B cell (primary cell): ENCODE measurements around the gene SH2D4B. TPM values are rescaled to one million over a fixed set of nuclear protein-coding genes. Genes with fewer than 3 reads are reported as not detected.

ENCODE experiments used
- ATAC-seq: fragments of 200-7000 bp; cut with Tn5 transposase; one replicate; pipeline ENCODE4 v1.10.0; 2021; ENCODE audit warnings: low read depth, mild to moderate bottlenecking, moderate number of reproducible peaks, moderate library complexity
- CTCF ChIA-PET: fragments of 350-600 bp; sonication (Branson Sonifier 250); formaldehyde crosslinking; loops from one replicate; lab custom pipeline; 2021; ENCODE audit warnings: antibody characterized with exemption, inconsistent platforms; lab: Charles Lee
- POLR2A ChIA-PET: fragments of 350-600 bp; sonication (Branson Sonifier 250); formaldehyde crosslinking; loops from one replicate; lab custom pipeline; 2021; ENCODE audit warnings: antibody characterized with exemption; lab: Charles Lee
- DNase-seq: peaks from one replicate; pipeline ENCODE4 v3.0.0; 2013
- H2AFZ ChIP-seq: 2 replicates; pipeline ENCODE4 v1.6.1; 2012; ENCODE audit warnings: mild to moderate bottlenecking, low read depth, low read length; ENCODE audit not compliant: insufficient read depth, poor library complexity, severe bottlenecking
- H3K27ac ChIP-seq, 2 donors: 1 replicate in 1 of 2; 2 replicates in 1 of 2; pipeline ENCODE4 v1.5.1; 2012 to 2013; ENCODE audit warnings: low read length in 2 of 2, mild to moderate bottlenecking in 2 of 2, moderate library complexity in 1 of 2
- H3K27me3 ChIP-seq, 4 experiments: fragments of 200-600 bp in 1 of 4; sonication (generic) in 1 of 4; replicated peaks in 1 of 4; 1 replicate in 2 of 4; 2 replicates in 2 of 4; pipeline versions ENCODE4 v1.6.1 to v1.7.0; 2013 to 2016; ENCODE audit warnings: low read length in 3 of 4, mild to moderate bottlenecking in 2 of 4, mixed read lengths in 1 of 4, moderate library complexity in 1 of 4; ENCODE audit not compliant: insufficient read depth in 4 of 4, control insufficient read depth in 3 of 4; ENCODE audit errors: control extremely low read depth in 1 of 4
- H3K36me3 ChIP-seq, 2 experiments: replicated peaks in 1 of 2; 1 replicate in 1 of 2; 2 replicates in 1 of 2; pipeline versions ENCODE4 v1.6.1 to v1.7.1; 2013; ENCODE audit warnings: low read length in 1 of 2; ENCODE audit not compliant: insufficient read depth in 2 of 2, control insufficient read depth in 1 of 2; ENCODE audit errors: control extremely low read depth in 1 of 2, extremely low read depth in 1 of 2
- H3K4me1 ChIP-seq, 2 donors: fragments of 200-600 bp in 1 of 2; sonication (generic) in 1 of 2; 1 replicate in 1 of 2; 2 replicates in 1 of 2; pipeline versions ENCODE4 v1.5.1 to v1.6.1; 2013 to 2017; ENCODE audit warnings: low read length in 2 of 2; ENCODE audit not compliant: control insufficient read depth in 2 of 2, insufficient read depth in 2 of 2
- H3K4me2 ChIP-seq: replicated peaks from 2 replicates; pipeline ENCODE3; 2012; ENCODE audit warnings: mild to moderate bottlenecking, low read depth, low read length; ENCODE audit not compliant: poor library complexity, severe bottlenecking
- H3K4me3 ChIP-seq, 5 experiments: fragments of 200-600 bp in 1 of 5; sonication (generic) in 1 of 5; 1 replicate in 3 of 5; 2 replicates in 2 of 5; pipeline versions ENCODE4 v1.5.1 to v1.7.0; 2011 to 2016; ENCODE audit warnings: low read length in 4 of 5, mild to moderate bottlenecking in 4 of 5, low read depth in 2 of 5, control low read depth in 1 of 5, moderate library complexity in 1 of 5; ENCODE audit not compliant: insufficient read depth in 1 of 5; ENCODE audit errors: control extremely low read depth in 1 of 5, extremely low read depth in 1 of 5
- H3K79me2 ChIP-seq: fragments of 200-600 bp; sonication (generic); one replicate; pipeline ENCODE4 v1.6.0; 2016; ENCODE audit warnings: low read length; ENCODE audit not compliant: control insufficient read depth, insufficient read depth
- H3K9ac ChIP-seq: fragments of 200-600 bp; sonication (generic); 2 replicates; pipeline ENCODE4 v1.6.1; 2017; ENCODE audit warnings: mild to moderate bottlenecking, low read length, moderate library complexity
- H3K9me3 ChIP-seq, 3 donors: one replicate each; pipeline versions ENCODE4 v1.6.1 to v1.7.1; 2013; ENCODE audit warnings: low read length in 2 of 3; ENCODE audit not compliant: control insufficient read depth in 2 of 3, insufficient read depth in 1 of 3; ENCODE audit errors: control extremely low read depth in 1 of 3
- H4K20me1 ChIP-seq: 2 replicates; pipeline ENCODE4 v1.6.0; 2012; ENCODE audit warnings: mild to moderate bottlenecking, low read length; ENCODE audit not compliant: insufficient read depth, control insufficient read depth, poor library complexity, severe bottlenecking
- H3K27ac Mint-ChIP-seq: one replicate; pipeline ENCODE4 v1.8.0; 2021; ENCODE audit warnings: mixed read lengths
- H3K27me3 Mint-ChIP-seq: one replicate; pipeline ENCODE4 v1.8.0; 2021; ENCODE audit warnings: mixed read lengths
- H3K4me1 Mint-ChIP-seq: one replicate; pipeline ENCODE4 v1.8.0; 2021; ENCODE audit warnings: mixed read lengths
- H3K4me3 Mint-ChIP-seq: one replicate; pipeline ENCODE4 v1.8.0; 2021; ENCODE audit warnings: mixed read lengths
- H3K9me3 Mint-ChIP-seq: one replicate; pipeline ENCODE4 v1.8.0; 2022; ENCODE audit warnings: mixed read lengths; ENCODE audit not compliant: insufficient read depth
- EZH2 ChIP-seq: IDR thresholded peaks from 2 replicates; pipeline ENCODE4 v1.6.1; 2012; ENCODE audit warnings: borderline replicate concordance, low read depth, mild to moderate bottlenecking, moderate library complexity, low read length; ENCODE audit not compliant: insufficient read depth, poor library complexity, severe bottlenecking
- WGBS: methylation state at CpG from one replicate; pipeline ENCODE4 v1.1.5; 2013; ENCODE audit warnings: missing lambda C conversion rate; ENCODE audit not compliant: insufficient coverage; 5-methylcytosine and 5-hydroxymethylcytosine counted together
- intact Hi-C: fragments of 100-400 bp; cut with micrococcal nuclease; formaldehyde crosslinking; loops from one replicate; pipeline ENCODE4 v1.10.0; 2022
- polyA plus RNA-seq: library from polyadenylated mRNA; depleted of rRNA; stranded (reverse); fragments of >200 nt; gene quantifications from 2 replicates; pipeline ENCODE4 v1.2.3, GENCODE V29; 2012
- total RNA-seq, 2 donors: library from RNA; stranded (reverse); fragments of 120-200 nt in 1 of 2; gene quantifications; 1 replicate in 1 of 2; 2 replicates in 1 of 2; pipeline versions ENCODE4 v1.2.3 to v1.2.4, GENCODE V29; 2013 to 2022
- TF ChIP-seq, protein P1 (sequence below): fragments of 200-600 bp; IDR thresholded peaks from one replicate; pipeline ENCODE4 v1.8.0; 2022; ENCODE audit warnings: antibody characterized with exemption, mild to moderate bottlenecking

The SH2D4B gene
- total and polyA plus RNA-seq, 2 donors (not counting 1 experiment from before 2014, with no cell fraction given) = 0.09 to 0.22 TPM

- 9% methylated on average over 18 of the region's 19 CpGs for WGBS
- Histone ChIP-seq H2AFZ (peak overlapping the region; percentile 25), H4K20me1 (no peaks in the 10 kb centered on the region), H3K36me3 (no peaks in the 10 kb centered on the region), H3K27ac (no peak overlapping the region), H3K9me3 (peaks cover 0 to 7% (median 0%) of the 10 kb centered on the region in 3 donors), H3K9ac (no peak overlapping the region), H3K4me3 (peak overlapping the region in 1 of 5 experiments; percentile 11), H3K27me3 (peaks cover 0 to 8% (median 4%) of the 10 kb centered on the region in 4 experiments), H3K4me2 (peak overlapping the region; percentile 31), H3K4me1 (peaks cover 4 to 10% of the 10 kb centered on the region in 2 donors), H3K79me2 (no peaks in the 10 kb centered on the region)
- no peaks in the 10 kb centered on the region for H3K9me3 Mint-ChIP-seq
- no peak for TF ChIP-seq EZH2
- TF ChIP-seq, protein P1, sequence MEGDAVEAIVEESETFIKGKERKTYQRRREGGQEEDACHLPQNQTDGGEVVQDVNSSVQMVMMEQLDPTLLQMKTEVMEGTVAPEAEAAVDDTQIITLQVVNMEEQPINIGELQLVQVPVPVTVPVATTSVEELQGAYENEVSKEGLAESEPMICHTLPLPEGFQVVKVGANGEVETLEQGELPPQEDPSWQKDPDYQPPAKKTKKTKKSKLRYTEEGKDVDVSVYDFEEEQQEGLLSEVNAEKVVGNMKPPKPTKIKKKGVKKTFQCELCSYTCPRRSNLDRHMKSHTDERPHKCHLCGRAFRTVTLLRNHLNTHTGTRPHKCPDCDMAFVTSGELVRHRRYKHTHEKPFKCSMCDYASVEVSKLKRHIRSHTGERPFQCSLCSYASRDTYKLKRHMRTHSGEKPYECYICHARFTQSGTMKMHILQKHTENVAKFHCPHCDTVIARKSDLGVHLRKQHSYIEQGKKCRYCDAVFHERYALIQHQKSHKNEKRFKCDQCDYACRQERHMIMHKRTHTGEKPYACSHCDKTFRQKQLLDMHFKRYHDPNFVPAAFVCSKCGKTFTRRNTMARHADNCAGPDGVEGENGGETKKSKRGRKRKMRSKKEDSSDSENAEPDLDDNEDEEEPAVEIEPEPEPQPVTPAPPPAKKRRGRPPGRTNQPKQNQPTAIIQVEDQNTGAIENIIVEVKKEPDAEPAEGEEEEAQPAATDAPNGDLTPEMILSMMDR = peak; percentile 96
- POLR2A ChIA-PET = no interaction called here
- H3K4me3 Mint-ChIP-seq = peak overlapping the region; percentile 27
- DNase-seq = peak; percentile 71
- peaks cover 8% of the 10 kb centered on the region for H3K4me1 Mint-ChIP-seq
- H3K27ac Mint-ChIP-seq = no peak overlapping the region
- H3K27me3 Mint-ChIP-seq = peaks cover 34% of the 10 kb centered on the region
- ATAC-seq = peak; percentile 73
- intact Hi-C loops = loop anchor here (10.0 kb wide), 1 partner anchor 128 kb away; the partner anchor contains the start of gene SH2D4B
- CTCF ChIA-PET = interaction anchor here (0.6 to 3.9 kb wide), 20 partner anchors 10 to 289 kb away, joined by 3 to 35 read pairs (median 3); partner anchors contain the start of gene SH2D4B
Observed at GRCh38 chr10:80662429-80663261, 124.9 kb downstream of the SH2D4B start.
